ENCODE measurements around the gene FAM200C.

FAM200C gene

DNA sequence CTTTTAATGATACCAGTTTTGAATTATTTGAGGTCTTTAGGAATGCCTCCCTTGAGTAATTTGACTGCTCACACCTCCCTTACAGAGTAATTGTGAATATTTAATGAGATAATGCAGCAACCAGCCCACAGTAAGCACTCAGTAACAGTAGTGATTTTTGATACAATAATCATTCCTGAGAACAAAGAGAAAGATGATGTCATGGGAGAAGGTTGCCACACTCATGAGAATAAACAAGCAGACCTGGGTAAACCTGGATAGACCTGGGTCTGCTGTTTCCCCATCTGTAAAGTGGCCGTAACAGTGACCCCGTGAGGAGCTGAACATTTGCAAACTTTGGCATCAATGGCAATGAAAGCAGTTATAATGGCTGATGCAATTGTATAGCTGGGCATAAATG, 33.6 kb downstream of the FAM200C start:
- DNase-seq = no peak

DNA sequence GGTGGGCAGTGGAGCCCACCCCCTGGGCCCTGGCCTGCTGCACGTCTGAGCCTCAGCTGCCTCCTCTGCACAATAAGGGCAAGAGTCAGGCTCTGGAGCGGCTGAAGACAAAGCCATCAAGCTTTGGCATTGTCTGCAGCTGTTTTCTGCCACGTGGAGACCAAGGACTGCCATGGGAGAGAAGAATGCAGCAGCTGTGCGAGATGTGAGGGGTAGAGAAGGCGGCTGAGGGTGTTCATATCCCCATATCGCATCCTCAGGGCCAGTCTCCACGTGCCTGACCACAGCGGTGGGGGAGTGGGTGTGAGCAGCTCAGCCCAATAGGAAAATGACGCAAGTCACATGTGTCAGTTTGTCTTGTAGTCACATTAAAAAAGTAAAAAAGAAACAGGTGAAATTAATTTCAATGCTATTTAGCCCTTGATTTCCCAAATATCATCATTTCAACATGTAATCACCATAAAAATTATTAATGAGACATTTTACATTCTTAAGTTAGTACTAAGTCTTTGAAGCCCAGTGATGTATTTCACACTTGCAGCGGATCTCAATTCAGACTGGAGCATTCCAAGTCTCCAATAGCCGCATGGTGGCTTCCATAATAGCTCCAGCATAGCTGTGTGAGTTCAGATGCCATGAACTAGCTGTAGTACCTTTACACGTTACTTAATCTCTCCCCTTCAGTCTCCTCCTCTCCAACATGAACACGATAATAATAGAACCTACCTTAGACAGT, 36.0 kb downstream of the FAM200C start:
- DNase-seq = peak; percentile 47

DNA sequence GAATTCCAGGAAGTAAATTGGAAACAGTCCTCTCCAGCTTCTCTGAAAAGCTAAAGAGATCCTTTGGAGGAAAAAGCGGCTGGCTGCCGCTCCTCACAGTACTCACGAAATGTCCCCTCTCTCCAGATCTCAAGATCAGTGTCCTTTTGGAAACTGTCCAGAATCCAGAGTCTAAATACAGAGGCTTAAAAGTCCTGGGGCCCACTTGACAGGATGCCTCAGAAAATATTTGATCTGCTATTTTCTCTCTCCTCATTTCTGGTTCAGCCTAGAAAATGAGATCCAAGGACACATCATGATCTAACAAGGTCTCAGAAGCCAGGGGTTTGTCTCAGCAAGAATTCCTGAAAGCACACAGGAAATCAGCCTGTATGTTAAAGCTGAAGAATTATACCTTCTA, 36.6 kb downstream of the FAM200C start:
- peak; percentile 28 for DNase-seq

DNA sequence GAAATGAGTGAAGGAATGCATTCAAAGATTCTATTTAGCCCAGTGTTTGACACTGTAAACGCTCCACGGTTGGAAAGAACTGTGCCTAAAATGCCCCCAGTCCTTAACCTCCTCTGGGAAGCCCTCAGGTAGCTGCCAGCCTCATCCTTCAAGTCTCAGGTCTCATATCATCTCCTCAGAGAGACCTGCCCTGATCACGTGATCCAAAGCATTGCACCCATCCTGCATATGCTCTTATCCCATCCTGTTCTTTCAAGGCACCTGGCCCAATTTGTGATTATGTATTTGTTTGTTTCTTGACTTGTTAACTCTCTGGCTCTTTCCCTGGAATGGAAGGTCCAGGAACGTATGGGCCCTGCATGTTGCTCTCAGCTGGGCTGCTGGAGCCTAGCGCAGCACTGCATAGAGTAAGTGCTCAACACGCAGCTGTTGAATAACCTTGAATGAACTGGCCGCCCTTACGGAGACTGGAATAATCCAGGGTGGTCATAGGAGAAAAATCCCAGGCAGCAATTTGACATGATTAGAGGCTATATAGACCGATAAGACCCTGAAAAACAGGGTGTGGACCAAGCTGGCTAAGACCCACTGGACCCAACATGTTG, 38.1 kb downstream of the FAM200C start:
- no peak for DNase-seq

DNA sequence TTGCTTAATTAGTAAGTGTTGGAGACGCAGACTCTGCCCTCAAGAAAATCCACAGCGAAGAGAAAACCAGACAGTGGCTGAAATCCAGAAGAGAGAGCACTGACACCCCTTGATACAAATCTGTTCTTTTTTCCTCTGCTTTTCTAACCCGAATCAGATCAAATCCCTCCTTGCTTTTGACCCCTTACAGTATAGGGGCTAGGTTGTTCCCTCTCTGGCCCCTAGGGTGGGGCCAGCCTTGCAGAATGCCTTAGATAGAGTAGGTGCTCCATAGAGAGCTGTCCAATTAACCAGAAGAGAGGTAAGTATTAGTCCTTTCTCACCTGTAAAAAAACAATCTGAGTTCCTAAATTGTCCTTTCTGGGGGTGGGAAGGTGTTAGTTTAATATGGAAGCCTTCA, 39.5 kb downstream of the FAM200C start:
- no peak for DNase-seq

DNA sequence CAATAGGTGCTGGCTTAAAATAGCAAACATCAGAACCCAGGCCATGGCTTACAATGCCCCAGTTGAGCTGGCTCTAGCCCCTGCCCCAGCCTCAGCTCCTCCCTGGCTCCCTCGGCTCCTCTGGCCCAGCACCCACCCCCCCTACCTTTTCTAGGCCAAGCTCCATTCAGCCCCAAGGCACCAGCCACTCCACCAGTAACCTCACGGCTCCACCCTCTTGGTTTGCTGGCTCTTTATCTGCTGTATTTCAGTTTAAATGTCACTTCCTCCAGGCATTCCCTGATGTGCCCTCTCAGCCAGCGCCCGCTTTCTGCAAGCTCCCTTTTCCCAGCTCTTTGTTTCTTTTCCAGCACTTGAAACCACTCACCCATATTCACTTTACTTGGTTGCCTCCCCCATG, 40.0 kb downstream of the FAM200C start:
- DNase-seq = no peak

DNA sequence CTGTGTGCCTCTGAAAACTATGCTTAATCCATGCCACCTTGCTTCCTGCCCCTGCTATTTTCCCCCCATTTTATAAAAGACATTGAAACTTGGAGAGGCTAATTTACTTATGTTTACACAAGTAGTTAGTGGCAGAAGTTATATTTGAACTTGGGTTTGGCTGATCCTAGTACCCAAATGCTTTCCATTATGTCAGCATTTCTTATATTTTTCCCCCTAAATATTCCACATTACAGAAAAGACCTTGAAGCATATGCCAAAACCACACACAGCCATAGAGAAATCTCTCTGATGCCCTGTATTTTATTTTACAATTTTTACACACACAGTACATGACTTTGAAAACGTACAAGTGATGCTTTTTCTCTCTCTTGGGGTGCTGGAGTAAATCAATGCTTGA, 40.6 kb downstream of the FAM200C start:
- DNase-seq = no peak

DNA sequence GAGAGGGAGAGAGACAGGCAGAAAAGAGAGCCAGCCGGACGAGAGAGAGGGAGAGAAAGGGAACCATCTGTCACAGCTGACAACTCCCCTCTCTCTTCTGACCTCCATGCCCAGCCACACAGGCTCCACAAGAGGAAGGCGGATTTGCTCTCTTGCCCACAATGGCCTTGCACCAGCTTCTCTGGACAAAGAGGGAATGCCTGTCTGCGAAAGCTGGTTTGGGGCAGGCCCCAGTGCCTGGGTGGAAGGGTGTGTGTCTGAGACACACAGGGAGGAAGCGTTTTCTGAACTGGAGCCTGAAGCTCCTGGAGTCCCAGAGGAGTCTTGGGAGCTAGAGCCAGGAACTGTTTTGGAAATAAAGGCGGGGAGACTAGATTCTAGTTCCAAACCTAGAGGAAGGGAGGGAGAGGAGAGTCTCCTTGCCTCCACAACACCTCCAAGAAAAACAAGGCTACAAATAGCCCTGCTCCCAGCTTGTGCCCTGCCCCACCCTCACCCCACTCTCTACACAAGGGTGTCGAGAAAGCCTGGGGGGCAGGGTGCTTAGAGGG, 41.9 kb downstream of the FAM200C start:
- no peak for DNase-seq

DNA sequence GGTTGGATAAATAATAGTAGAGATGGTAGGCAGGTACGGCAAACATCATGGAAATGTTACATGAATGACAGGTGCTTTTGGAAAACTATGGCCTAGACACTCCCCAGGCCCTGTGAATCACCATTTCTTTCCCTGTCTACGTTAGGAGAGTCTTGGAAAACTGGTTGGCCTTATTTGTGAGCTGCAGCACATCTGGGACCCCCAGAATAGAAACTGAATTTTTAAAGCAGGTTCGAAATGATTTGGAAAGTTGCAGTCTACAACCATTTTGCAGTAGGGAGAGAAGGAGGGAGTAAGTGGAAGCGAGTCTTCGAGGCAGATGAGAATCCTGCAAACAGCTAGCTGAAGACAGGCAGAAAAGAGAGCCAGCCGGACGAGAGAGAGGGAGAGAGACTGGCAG, 42.5 kb downstream of the FAM200C start:
- no peak for DNase-seq

DNA sequence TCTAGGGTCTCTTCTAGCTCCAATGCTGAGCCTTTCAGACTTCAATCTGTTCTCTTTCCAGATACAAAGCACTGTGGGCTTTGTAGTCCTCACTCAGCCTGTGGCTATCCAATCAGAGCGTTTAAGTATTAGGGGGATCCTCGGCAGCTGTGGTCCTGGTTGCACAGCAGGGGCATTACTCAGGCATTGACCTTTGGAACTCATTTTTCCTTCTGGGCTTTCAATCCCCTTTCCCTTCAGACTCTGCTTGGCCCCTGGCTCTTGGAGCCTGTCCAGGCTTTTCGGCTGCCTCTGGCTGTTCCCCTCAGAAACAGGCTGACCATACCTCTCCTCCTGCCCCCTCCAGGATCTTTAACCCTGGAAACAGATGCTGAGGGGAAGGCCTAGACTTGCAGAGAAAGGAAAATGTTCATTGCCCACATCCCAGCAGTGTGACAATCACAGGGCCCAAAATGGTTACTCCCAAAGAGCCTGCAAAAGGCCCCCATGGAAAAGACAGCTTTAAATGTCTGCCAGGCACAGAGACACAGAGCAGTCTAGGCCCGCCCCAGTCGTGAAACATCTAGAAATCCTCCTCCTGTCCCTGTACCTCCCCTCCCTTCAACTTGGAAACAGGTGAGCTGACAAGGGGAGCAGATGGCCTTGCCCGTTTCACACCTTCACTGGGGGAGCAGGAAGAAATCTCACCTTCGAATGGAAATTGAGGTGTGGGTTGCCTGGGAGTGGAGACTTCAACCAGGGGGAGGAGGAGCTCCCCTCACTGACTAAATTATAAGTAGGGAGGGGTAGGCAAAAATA, 43.1 kb downstream of the FAM200C start:
- DNase-seq = no peak

DNA sequence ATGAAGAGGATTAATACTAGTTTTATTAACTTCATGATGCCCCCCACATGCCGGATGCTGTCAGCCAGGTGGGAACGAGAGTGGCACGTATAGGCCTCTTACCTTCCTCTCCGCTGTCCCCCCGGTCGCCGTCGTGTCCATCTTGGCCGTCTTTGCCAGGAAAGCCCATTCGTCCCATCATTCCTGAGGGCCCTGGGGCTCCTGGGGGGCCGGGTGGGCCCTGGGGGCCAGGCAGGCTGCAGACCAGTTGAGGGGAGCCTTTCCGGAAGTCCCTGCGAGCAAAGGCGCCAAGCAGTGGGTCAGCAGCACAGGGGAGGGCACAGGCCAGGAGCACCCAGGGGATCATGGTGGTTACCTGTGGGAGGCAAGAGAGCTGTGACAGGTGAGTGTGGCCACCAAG, 45.2 kb downstream of the FAM200C start:
- DNase-seq = no peak

DNA sequence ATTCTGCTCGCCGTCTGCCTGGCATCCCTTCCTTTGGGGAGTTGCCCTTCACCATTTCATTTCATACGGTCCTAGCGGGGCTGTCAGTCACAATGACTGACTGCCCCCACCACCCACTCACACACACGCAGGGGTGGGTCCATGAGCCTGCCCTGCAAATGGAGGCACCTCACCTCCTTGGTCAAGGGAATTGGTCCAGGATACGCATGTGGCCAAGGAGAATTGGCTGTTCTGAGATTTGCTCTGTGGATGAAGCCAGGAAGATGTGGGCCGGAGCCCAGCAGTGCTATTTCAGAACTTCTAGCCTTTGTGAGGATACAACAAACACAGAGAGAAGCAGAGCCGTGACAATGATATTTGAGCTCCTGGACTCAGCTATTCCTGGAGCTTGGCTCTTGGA, 46.5 kb downstream of the FAM200C start:
- DNase-seq = no peak

DNA sequence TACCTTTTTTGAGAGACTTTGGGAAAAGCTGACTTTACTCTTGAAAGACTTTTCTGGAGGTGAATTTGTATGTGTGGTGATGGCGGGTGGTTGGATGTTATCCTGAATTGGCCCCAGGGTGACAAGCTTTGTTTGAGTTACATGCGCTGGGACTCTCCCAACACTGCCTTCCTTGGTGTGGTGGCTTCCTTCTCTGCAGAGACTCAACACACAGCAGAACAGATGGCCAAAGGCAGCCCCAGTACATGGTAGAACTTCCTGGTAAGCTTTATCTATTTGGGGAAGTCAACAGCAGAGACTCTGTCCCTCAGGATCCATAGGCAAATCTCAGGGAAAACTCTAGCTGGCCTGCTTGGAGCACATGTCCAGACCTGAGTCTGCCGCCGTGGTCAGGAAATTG, 47.5 kb downstream of the FAM200C start:
- DNase-seq = no peak

DNA sequence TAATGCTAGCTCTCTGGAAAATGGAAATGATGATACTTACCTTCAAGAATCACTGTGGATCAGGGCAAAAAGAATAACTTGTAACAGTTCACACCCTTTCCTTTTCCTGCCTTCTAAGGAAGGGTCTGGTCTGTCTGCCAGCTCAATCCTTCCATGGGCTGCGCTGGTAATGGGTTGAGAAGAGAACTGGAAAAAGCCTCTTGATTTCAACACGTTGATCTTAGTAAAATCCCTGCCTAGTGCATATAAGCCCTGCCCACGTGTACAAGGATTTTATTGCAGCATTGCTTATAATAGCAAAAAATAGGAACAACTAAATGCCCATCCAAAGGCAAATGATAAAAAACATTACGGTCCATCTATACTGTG, 49.9 kb downstream of the FAM200C start:
- no peak for DNase-seq

DNA sequence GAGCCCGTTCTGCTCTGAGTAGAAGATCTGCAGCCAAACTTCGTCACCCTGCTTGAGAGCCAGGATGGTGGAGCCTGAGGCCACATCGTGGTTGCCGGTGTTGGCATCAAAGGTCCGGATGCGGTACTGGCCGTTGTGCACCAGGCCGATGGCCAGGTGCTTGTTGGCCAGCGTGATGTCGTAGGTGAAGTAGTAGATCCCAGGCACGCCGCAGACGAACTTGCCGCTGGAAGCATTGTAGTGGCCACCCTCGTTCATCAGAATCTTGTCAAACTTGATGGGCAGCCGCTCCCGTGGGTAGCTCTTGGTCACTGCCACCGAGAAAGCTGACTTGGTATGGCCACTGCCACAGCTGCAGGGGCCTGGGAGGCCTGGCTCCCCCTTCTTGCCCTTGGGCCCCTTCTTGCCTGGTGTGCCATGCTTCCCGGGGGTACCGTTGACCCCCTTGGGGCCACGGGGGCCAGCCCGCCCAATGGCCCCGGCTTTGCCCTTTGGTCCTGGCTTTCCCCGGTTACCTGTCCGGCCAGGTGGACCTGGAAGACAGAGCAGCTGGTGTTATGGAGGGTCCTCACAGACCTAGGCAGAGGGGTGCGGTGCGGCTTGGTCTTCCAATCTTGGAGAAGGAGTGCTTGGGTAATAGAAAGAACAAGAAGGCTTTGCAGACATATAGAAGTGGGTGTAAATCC, 50.5 kb downstream of the FAM200C start:
- no peak for DNase-seq

DNA sequence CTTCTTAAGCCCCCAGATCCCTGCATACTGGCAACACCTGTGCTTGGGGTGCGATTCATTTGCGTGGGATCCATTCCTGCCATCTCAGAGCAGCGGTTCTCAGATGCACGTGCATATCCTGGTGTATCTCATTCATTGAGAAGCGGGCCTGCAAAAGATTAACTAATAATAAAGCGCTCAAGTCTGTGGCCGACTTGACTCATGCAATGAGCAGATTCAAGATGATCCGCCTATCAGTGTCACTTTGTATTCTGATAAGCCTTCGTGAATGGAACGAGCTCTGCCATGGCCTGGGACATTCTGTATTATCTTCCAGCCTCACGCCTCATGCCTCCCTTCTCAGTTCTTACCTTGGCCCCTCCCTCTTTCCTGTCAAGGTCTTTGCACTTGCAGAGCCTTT, 51.8 kb downstream of the FAM200C start:
- no peak for DNase-seq

DNA sequence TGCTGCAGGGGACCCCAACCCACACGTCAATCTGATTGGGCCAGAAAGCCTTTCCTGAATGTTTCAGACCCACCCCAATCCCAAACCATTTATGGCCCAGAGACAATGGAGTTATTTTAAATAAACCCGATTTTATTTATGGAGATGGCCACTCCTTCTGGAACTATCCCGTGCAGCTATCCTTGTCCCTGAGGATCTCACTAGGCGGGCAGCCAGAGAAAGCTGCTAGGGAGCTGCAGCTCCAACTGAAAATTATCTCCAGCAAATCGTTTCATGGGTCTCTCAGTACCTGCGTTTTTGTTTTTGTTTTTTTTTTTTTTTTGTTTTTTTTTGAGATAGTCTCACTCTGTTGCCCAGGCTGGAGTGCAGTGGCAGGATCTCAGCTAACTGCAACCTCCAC, 52.4 kb downstream of the FAM200C start:
- DNase-seq = no peak
